ENCODE results near the gene SPATA3. TPM values are rescaled to one million over a fixed set of nuclear protein-coding genes. Genes with fewer than 3 reads are reported as not detected.
"Not testable (repeated sequence)": the region's sequence is repeated elsewhere in the genome, so short reads cannot be mapped to it uniquely, and the experiment has no call there.

SPATA3 gene
- total RNA-seq, 2 experiments from 2014 or later: 0.71 TPM; not detected in 1

DNA sequence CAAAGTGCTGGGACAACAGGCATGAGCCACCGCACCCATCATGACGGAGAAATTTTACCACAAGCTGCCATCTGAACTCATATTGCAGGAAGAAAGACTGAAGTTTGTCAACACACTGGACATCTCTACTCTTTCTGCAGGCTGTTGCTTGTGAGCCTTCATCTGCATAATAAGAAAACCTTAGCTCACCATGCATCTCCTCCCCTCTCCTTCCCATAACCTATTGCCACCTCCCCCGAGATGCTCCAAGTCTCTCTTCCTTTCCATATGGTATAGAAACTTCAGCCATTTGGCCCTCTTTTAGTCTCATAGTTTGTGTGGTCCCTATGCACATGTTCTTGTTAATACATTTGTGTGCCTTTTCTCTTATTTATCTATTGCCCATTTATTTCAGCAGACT, 22.3 kb downstream of the SPATA3 start:
- CTCF ChIA-PET: no interaction called here
- no peak overlapping the region for H3K4me3 Mint-ChIP-seq
- no peaks in the 10 kb centered on the region for H3K9me3 Mint-ChIP-seq
- no peak overlapping the region for H3K27ac Mint-ChIP-seq
- H3K27me3 Mint-ChIP-seq: peaks cover 21% of the 10 kb centered on the region
- H3K36me3 Mint-ChIP-seq (ENCODE audit: low read depth): no peaks in the 10 kb centered on the region
- DNase-seq: no peak
- POLR2A ChIA-PET: no interaction called here
- no peaks in the 10 kb centered on the region for H3K4me1 Mint-ChIP-seq

DNA sequence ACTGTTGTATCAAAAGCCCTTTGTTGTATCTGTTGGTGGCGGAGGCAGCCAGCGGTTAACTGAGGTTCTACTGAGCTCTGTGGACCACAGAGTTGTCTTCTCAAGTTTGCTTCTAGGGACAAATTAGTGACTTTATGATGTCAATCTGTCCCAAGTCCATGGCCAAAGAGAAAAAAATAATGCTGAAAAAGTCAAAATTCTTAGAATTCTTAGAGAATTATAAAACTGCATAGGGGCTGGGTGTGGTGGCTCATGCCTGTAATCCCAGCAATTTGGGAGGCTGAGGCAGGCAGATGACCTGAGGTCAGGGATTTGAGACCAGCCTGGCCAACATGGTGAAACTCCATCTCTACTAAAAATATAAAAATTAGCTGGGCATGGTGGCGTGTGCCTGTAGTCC, 29.1 kb downstream of the SPATA3 start:
- H3K36me3 Mint-ChIP-seq (ENCODE audit: low read depth); DNase-seq; H3K9me3 Mint-ChIP-seq; CTCF ChIA-PET; H3K4me3 Mint-ChIP-seq; H3K27ac Mint-ChIP-seq; POLR2A ChIA-PET; H3K4me1 Mint-ChIP-seq: not testable (repeated sequence)
- H3K27me3 Mint-ChIP-seq: peaks cover 13% of the 10 kb centered on the region

DNA sequence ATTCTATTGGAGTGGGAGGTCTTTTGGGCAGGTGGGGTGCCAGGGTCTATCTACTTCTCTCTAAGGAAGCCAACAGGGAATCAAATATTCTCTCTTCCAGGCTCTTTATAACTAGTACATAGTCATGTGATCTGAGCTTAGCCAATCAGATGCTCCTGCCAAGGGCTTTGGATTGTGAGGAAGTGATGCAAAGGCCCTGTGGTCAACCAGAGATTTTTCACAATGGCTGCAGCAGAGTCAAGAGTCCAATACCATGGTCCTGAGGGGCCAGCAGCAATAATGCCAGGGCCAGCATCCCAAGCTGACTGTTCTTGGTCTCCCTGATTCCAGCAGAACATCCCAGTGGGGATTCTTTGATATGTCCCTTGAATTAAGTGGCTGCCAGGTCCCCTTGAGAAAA, 33.0 kb downstream of the SPATA3 start:
- no peaks in the 10 kb centered on the region for H3K9me3 Mint-ChIP-seq
- DNase-seq: no peak
- peaks cover 17% of the 10 kb centered on the region for H3K27me3 Mint-ChIP-seq
- POLR2A ChIA-PET: no interaction called here
- H3K36me3 Mint-ChIP-seq (ENCODE audit: low read depth): no peaks in the 10 kb centered on the region
- CTCF ChIA-PET: interaction anchor here (0.7 to 0.9 kb wide), 2 partner anchors 12 kb away, joined by 3 to 4 read pairs; no protein-coding TSS in a partner anchor
- no peak overlapping the region for H3K27ac Mint-ChIP-seq
- no peaks in the 10 kb centered on the region for H3K4me1 Mint-ChIP-seq
- H3K4me3 Mint-ChIP-seq: no peak overlapping the region

DNA sequence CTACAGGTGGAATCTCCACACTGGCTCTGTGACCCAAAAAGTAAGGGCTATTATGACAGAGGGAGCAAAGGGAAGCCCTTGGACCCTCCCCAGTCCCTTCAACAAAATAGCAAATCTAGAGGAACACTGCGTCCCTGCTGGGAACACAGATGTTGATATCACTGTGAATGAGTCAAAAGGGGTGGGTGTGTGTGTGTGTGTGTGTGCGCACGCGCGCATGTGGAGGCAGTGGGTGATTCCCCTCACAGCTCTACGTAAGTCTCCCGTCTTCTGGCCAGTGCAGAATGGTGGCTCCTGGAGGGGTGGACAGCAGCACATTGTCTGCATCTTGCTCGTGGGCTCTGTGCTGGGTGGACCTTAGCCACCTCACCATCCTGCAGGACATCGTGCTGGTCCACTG, 33.6 kb downstream of the SPATA3 start:
- no peaks in the 10 kb centered on the region for H3K36me3 Mint-ChIP-seq (ENCODE audit: low read depth)
- CTCF ChIA-PET: interaction anchor here (1.9 kb wide), 1 partner anchor 22 kb away, joined by 5 read pairs; no protein-coding TSS in a partner anchor

DNA sequence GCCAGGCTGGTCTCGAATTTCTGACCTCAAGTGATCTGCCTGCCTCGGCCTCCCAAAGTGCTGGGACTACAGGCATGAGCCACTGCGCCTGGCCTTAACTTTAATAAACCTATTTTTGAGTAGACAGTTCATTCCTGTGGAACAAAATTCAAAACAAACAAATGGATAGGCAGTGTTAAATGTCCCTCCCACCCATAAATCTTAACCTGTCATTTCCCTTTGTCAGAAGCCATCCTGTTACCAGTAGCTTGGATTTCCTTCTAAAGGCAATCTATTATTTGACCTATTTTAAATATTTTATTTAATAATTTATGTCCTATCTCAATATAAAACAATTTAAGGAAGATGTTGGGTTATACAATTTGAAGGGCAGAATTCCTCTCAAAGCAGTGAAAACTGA, 34.8 kb downstream of the SPATA3 start:
- ChIA-PET CTCF (interaction anchor here (0.9 to 1.9 kb wide), 2 partner anchors 21 to 22 kb away, joined by 3 to 5 read pairs; no protein-coding TSS in a partner anchor), POLR2A (no interaction called here)
- no peak overlapping the region for H3K27ac Mint-ChIP-seq
- H3K4me1 Mint-ChIP-seq: no peaks in the 10 kb centered on the region
- H3K4me3 Mint-ChIP-seq: no peak overlapping the region
- peaks cover 31% of the 10 kb centered on the region for H3K27me3 Mint-ChIP-seq
- H3K36me3 Mint-ChIP-seq (ENCODE audit: low read depth): no peaks in the 10 kb centered on the region
- no peaks in the 10 kb centered on the region for H3K9me3 Mint-ChIP-seq
- DNase-seq: no peak

More for the DNA sequence above, 33.6 kb downstream of the SPATA3 start:
- Mint-ChIP-seq H3K27ac (no peak overlapping the region), H3K27me3 (peaks cover 23% of the 10 kb centered on the region), H3K4me1 (no peaks in the 10 kb centered on the region), H3K4me3 (no peak overlapping the region), H3K9me3 (no peaks in the 10 kb centered on the region)
- POLR2A ChIA-PET: no interaction called here
- DNase-seq: no peak

DNA sequence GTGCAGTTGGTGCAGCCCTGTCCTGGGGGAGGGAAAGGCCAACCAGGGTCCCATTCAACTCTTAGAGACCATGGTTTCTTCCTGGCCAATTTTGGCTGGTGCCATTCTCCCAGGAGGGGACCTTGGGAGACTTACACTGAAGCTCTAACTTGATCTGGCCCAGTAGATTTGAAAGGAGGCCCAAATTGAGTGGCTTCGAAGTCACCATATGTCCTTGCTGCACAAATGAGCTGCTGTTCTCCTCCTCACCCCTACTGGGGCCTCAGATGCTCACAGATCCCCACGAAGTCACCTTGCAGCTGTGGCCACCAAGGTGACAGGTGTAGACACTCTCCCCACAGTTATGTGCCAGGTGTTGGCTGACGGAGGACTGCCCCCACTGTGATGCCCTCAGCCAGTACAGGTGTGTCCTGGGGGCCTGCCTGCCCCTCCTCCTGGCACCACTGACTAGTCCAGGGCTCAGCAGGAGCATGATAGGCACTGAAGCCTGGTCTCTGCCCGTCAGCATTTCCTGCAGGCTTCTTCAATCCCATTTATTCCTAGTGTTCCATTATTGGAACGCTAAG, 36.7 kb downstream of the SPATA3 start:
- no peak for DNase-seq
- peaks cover 2% of the 10 kb centered on the region for H3K4me1 Mint-ChIP-seq
- H3K9me3 Mint-ChIP-seq: no peaks in the 10 kb centered on the region
- ChIA-PET POLR2A (no interaction called here), CTCF (interaction anchor here (0.9 to 1.2 kb wide), 2 partner anchors 25 to 129 kb away, joined by 3 to 4 read pairs; no protein-coding TSS in a partner anchor)
- no peak overlapping the region for H3K27ac Mint-ChIP-seq
- no peaks in the 10 kb centered on the region for H3K36me3 Mint-ChIP-seq (ENCODE audit: low read depth)
- peaks cover 43% of the 10 kb centered on the region for H3K27me3 Mint-ChIP-seq
- no peak overlapping the region for H3K4me3 Mint-ChIP-seq

DNA sequence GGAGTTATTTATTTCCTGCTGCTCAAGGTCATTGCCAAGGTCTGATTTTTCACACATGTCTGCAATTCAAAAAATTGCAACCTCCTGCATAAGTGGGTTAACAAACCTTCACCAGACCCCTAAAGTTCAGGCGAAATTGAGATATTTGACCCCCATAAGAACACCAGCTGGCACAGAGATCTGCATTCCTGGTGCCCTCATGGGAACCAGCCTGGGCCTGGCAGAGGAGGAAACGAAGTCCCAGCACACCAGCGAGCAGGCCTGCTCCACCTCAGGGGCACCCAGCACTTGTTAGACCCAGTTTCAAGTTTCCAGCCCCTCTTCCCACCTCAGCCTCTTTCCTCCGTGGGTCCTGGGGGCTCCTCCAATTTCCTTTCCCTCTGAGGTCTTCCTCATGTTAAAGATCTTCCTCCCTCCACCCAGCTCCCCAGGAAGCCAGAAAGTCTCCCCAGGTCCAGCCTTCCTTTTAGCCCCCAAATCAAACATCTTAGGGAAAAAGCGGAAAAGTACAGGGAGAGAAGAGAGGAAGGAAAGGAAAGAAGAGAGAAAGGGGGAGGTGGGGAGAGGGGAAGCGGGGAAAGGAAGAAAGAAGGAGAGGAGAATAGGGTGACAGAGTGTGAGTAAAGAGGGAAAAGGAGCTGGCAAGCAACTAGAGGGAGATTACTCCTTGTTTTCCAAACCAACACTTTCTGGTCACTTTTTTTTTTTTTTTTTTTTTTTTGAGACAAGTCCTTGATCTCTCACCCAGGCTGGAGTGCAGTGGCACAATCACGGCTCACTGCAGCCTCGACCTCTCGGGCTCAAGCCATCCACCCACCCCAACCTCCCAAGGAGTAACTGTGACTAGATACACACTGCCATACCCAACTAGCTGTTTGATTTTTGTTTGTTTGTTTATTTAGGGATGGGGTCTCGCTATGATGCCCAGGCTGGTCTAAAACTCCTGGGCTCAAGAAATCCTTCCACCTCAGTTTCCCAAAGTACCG, 37.5 kb downstream of the SPATA3 start:
- DNase-seq: no peak
- POLR2A ChIA-PET: no interaction called here
- Mint-ChIP-seq H3K27ac (no peak overlapping the region), H3K27me3 (peaks cover 44% of the 10 kb centered on the region), H3K4me3 (no peak overlapping the region), H3K4me1 (peaks cover 2% of the 10 kb centered on the region), H3K9me3 (no peaks in the 10 kb centered on the region), H3K36me3 (ENCODE audit: low read depth) (no peaks in the 10 kb centered on the region)
- CTCF ChIA-PET: interaction anchor here (0.9 to 1.2 kb wide), 2 partner anchors 24 to 130 kb away, joined by 3 to 4 read pairs; no protein-coding TSS in a partner anchor

DNA sequence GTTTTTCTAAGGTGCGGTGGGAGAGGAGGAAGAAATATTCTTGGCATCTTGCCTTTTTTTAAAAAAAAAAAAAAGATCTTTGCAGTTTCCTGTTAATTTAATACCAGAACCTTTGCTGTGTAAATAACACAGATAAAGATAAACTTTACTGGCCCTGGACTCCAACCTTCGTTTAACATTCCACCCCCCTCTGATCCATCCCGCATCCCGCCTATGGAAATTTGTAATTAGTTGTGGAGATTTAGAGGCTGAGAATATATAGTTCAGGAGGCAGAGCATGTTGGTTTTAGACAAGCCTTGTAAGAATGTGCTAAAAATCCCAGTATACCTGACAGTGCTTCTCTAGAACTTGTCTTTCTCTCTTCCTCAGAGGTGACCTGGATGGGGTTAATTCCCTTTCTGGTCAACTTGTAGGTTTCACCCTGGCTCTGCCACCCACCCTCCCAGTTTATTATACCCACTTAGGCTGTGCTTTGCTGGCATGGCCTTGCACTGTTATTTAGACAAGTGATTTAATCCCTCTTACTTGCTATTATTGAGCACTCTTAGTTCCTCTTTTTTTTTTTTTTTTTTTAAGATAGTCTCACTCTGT, 38.5 kb downstream of the SPATA3 start:
- peaks cover 2% of the 10 kb centered on the region for H3K4me1 Mint-ChIP-seq
- no peak for DNase-seq
- ChIA-PET CTCF (no interaction called here), POLR2A (no interaction called here)
- no peak overlapping the region for H3K4me3 Mint-ChIP-seq
- no peak overlapping the region for H3K27ac Mint-ChIP-seq
- H3K36me3 Mint-ChIP-seq (ENCODE audit: low read depth): no peaks in the 10 kb centered on the region
- no peaks in the 10 kb centered on the region for H3K9me3 Mint-ChIP-seq
- H3K27me3 Mint-ChIP-seq: peaks cover 53% of the 10 kb centered on the region

DNA sequence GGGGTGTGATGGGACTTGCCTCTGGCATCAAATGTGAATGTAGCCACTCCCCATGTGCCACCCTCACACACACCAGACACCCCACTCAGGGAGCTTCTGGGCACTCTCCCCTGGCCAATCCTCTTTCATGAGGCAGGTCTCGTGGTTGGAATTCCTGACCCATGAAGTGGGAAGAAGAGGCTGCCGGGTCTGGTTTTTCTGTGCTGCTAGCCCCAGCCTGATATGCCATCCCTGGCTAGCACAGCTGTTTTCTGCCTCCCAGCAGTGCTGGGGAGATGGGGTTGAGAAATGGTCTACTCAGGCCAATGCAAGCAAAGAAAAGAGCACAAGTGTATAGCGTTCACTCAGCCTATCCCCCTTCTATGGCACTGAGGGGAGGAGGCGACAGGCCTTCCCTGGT, 40.2 kb downstream of the SPATA3 start:
- Mint-ChIP-seq H3K4me1 (peaks cover 2% of the 10 kb centered on the region), H3K9me3 (no peaks in the 10 kb centered on the region), H3K27me3 (peaks cover 67% of the 10 kb centered on the region), H3K36me3 (ENCODE audit: low read depth) (no peaks in the 10 kb centered on the region), H3K27ac (no peak overlapping the region), H3K4me3 (peak overlapping the region; percentile 4)
- POLR2A ChIA-PET: no interaction called here
- DNase-seq: no peak
- CTCF ChIA-PET: no interaction called here

DNA sequence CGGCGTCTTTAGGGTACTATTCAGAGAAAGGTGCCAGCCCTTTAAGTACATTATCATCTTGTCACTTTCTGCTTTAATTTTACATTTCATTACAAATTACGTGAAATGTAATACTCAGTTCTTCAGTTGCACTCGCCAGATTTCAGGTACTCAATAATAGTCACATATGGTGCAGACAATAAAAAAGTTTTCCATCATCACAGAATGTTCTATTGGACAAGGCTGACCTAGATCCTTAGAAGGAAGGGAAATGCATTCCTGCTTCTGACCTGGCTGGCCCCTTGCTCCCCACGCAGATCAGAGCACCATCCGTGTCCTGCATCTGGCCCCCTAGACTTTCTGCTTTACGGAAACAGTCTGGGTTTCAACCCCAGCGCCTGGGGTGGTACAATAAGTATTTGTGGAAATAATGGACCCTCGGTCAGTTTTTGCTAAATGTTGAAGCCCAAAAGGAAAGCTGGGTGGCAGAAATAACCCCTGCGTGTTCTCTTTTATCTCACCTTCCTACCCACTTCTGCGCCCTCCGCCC, 40.7 kb downstream of the SPATA3 start:
- Mint-ChIP-seq H3K9me3 (no peaks in the 10 kb centered on the region), H3K27me3 (peaks cover 69% of the 10 kb centered on the region), H3K36me3 (ENCODE audit: low read depth) (no peaks in the 10 kb centered on the region), H3K27ac (no peak overlapping the region), H3K4me1 (peaks cover 2% of the 10 kb centered on the region), H3K4me3 (peak overlapping the region; percentile 4)
- POLR2A ChIA-PET: no interaction called here
- CTCF ChIA-PET: interaction anchor here (1.2 kb wide), 1 partner anchor 15 kb away, joined by 3 read pairs; no protein-coding TSS in a partner anchor
- no peak for DNase-seq

DNA sequence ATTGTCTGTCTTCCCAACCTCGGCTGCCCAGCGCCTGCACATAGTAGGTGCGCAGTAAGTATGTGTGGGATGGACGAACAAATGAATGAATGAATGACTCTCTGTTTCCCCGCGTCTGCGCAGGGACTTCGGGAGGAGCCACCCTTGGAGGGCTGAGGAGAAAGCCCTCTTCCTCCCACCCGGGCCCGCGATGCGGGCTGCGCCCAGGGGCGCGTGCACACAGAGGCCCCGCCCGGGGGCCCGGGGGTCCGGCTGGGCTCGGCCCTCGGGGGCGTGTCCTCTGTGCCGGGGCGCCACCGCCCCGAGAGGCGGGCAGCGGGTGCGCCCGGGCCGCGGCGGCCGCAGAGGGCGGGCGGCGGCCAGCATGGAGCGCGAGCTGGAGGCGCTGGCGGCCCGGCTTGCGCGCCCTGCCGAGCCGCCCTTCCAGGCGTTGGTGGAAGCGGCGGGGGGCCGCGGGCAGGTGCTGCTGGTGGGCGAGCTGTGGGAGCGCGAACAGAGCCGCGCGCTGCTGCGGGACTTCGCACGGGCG, 41.3 kb downstream of the SPATA3 start, which contains the start of gene C2orf72:
Gene C2orf72 (plus strand): TSS at position 322 of the 529 bp plus-strand sequence. CDS start 43 bp downstream, at position 365.
- DNase-seq: no peak
- Mint-ChIP-seq H3K36me3 (ENCODE audit: low read depth) (no peaks in the 10 kb centered on the region), H3K4me1 (peaks cover 2% of the 10 kb centered on the region), H3K9me3 (no peaks in the 10 kb centered on the region), H3K27ac (no peak within 1 kb of the TSS), H3K27me3 (peaks cover 75% of the 10 kb centered on the region), H3K4me3 (peak within 1 kb of the TSS; percentile 25)
- ChIA-PET CTCF (interaction anchor here (0.6 to 1.2 kb wide), 2 partner anchors 14 to 1501 kb away, joined by 3 to 4 read pairs; no protein-coding TSS in a partner anchor), POLR2A (no interaction called here)

DNA sequence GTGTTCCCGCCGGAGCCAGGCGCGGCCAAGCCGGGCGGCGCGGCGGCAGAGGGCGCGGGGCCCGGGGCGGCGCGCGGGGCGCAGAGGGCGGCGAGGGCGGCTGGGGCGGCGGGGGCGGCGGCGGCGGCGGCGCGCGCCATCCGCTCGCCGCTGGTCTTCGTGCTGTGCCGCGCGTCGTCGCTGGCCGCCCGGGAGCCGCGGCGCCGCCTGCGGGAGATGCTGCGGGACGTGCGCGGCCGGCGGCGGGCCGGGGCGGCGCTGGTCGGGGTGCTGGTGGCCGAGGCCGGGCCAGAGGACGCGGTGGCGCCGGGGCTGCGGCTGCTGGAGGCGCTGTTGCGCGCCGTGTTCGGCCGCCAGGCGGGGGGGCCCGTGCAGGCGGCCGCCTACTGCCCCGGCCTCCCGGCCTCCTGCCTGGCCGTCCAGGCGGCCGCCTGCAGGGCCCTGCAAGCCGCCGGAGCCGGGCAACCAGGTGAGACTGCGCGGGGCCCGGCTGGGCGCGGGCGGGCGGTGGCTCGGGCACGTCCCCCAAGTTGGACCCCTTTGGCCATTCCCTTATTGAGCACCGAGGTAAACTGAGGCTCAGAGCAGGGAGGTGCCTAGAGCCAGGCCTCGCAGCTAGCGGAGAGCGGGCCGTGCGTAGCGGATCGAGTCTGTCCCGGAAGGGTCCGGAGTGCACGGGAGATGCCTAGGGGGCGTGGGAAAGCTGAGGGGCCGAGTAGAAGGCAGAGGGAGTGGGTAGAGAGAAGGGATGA, 42.0 kb downstream of the SPATA3 start:
- H3K27me3 Mint-ChIP-seq: peaks cover 75% of the 10 kb centered on the region

More for the DNA sequence above, 42.0 kb downstream of the SPATA3 start:
- POLR2A ChIA-PET: no interaction called here
- H3K9me3 Mint-ChIP-seq: no peaks in the 10 kb centered on the region
- no peak overlapping the region for H3K27ac Mint-ChIP-seq
- CTCF ChIA-PET: interaction anchor here (0.6 to 1.2 kb wide), 2 partner anchors 13 to 1500 kb away, joined by 3 to 4 read pairs; no protein-coding TSS in a partner anchor
- peak overlapping the region; percentile 25 for H3K4me3 Mint-ChIP-seq
- peaks cover 2% of the 10 kb centered on the region for H3K4me1 Mint-ChIP-seq
- DNase-seq: no peak
- H3K36me3 Mint-ChIP-seq (ENCODE audit: low read depth): no peaks in the 10 kb centered on the region
